Fibroblast of skin of right biceps (primary cell): Measurements from ENCODE around the gene SRRM2.

ENCODE experiments used
- DNase-seq: peaks from one replicate; pipeline ENCODE4 v3.0.0-alpha.2; 2013

The SRRM2 gene

DNA sequence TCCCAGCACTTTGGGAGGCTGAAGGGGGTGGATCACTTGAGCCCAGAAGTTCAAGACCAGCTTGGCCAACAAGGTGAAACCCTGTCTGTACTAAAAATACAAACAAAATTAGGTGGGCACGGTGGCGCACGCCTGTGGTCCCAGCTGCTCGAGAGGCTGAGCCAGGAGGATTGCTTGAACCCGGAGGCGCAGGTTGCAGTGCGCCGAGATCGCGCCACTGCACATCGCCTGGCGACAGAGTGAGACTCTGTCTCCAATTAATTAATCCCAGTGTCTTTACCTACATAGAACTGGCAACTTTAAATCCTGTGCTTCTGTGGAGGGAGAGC is 26.2 kb downstream of the SRRM2 start:
- DNase-seq, result no peak

GRCh38 chr16:2779151-2779920 is 26.9 kb downstream of the SRRM2 start:
- DNase-seq, result no peak

- no peak for DNase-seq
Observed at GRCh38 chr16:2779978-2780898, 27.8 kb downstream of the SRRM2 start.

DNA sequence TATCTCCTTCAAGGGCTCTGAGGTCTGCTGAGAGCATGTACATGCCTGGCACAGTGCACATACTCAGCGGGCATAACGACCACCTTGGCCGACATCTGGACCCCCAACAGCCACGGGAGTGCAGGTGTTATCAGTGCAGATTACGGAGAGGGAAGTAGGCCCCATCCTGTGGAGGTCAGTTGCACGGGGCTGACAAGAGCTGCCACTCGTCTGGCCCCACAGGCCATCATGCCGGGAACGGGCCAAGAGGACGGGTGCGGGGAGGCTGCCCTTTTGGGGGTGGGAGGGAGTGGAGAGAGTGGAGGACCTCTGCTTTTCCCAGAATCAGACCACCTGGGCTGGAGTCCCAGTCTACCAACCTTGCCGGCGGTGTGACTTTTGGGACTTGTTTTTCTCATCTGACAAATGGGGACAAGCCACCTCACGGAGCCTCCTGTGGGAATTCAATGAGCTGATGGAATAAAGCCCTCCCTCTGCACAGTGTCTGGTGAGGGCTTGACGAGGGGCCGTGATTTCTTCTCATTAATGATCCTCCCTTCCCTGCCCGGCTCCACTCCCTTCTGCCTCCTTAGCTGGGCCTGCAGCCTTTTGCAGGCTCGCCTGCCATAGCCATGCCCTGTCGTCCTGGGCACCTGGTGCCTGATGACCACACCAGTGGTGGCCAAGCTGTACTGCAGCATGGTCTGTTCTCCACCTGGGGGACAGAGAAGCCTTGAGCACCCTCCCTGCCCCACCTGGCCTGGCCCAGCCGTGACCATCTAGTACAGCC is 30.3 kb downstream of the SRRM2 start:
- DNase-seq, result no peak

GRCh38 chr16:2783581-2784357 is 31.3 kb downstream of the SRRM2 start:
- DNase-seq, result no peak

GRCh38 chr16:2784358-2785100 is 32.1 kb downstream of the SRRM2 start:
- DNase-seq, result no peak

DNA sequence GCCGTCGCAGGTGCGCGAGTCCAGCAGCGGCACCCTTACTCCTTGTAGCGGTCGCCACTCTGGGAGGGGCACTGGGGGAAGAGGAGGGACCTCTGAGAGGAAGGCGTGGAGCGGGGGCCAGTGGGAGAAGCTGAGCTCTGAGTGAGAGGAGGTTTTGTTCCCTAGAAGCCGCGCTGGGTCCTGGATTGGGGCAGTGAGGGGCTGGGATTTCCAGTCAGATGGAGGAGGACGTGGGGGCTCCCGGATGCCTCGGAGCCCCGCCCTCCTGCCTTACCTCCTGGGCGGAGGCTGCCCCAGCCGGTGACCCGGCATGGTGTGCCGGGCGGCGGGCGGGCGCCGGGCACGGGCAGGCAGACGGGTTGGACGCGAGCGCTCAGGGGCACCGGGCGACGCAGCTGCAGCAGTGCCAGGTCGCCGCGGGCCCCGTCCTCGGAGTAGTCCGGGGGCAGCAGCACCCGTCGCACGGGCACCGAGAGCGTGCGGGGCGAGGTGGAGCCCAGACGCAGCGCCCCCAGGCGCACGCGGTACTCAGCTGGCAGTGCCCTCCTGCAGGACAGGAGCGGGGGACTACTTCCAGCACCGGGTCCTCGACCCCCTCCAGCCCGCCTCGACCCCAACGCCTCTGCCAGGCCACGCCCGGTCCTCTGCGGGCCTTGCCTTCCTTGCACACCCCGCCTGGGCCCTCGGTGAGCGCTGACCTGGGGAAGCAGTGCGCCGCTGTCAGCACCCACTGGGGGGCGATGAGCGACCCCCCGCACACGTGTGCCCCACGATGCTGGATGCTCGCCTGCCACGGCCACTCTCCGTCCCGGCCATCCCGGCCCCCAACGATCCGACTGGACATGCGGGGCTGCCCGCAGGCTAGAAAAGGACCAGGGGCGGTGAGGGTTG is 32.9 kb downstream of the SRRM2 start:
- no peak for DNase-seq

DNA sequence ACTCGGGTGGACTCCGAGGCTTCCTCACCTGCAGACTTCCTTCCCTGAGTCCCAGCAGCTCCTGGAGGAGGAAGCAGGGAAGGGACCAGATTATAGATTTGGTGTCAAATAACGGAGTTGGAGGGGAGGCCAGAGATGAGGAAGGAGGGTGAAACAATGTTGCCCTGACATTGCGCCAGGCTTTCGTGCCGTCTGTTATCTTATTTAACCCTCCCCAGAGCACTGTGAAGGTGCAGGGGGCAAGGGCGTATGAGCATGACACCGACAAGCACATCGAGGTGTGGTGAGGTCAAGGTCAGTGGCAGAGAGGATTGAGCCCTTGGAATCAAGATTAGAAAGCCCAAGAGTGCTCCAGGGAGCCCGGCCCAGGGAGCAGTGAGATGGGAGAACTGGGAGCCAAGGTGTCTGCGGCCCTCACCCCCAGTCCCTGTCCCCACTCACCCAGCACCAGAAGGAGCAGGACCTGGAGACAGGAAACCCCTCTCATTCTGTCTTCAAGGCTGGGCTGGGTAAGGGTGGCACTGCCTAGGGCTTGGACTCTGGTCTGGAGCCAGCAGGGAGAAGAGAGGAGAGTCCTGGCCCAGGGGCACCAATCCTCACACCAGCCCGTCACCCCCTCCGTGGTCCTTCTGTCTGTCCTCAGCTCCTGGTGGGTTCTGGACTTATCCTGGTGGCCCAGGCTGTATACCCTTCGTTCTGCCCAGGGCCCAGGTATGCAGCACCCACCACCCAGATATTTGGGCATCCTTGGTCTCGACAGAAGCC is 33.8 kb downstream of the SRRM2 start:
- DNase-seq, result no peak

DNA sequence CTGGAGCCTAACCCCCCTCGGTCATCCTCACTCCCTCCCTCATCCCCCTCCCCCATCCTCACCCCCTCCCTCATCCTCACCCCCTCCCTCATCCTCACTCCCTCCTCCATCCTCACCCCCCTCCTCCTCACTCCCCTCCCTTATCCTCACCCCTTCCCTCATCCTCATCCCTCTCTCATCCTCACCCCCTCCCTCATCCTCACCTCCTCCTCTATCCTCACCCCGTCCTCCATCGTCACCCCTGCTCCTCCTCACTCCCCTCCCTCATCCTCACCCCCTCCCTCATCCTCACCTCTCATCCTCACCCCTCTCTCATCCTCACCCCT is 34.4 kb downstream of the SRRM2 start:
- DNase-seq, result no peak

GRCh38 chr16:2787406-2787805 is 35.0 kb downstream of the SRRM2 start, which contains the start of gene PRSS33:
Gene PRSS33 (minus strand): TSS chr16:2787560. CDS start chr16:2786547, 1,013 bp downstream.
- no peak for DNase-seq

DNA sequence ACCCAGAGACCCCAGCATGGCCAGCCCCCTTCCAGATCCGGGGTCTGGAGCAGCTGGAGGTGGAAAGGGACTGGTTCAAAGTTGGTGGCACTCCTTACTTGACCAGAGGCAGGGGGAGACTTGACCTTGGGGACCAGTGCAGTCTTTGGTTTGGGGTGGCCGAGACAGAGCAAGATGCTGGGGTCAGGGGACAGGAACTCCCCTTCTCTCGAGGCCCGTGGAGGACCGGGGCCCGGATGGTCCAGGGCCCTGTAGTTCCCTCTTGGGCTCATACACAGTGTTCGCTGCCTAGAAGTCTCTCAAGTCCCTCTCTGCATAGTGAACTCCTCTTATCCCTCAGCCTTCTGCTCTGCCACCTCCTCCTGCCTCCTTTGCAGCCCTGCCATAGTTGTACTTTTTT is 35.5 kb downstream of the SRRM2 start:
- no peak for DNase-seq

DNA sequence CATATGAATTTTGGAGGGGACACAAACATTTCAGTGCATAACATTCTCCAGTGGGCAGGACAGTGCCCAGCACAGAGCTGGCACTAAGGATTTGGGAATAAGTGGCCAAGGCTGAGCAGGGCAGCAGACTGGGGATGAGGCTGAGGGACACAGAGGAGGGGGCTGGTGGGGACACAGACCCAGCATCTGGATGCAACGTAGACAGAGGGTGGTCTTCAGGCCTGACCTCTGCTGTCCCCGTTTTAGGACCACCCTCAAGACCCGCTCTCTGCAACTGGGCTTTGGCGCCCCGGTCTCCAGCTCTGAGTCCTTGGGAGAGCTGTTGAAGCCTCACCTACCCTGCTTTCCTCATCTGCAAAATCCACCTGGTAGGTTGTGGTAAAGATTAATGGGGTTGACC is 38.2 kb downstream of the SRRM2 start:
- DNase-seq, result no peak

GRCh38 chr16:2791174-2791573 is 38.7 kb downstream of the SRRM2 start:
- no peak for DNase-seq

DNA sequence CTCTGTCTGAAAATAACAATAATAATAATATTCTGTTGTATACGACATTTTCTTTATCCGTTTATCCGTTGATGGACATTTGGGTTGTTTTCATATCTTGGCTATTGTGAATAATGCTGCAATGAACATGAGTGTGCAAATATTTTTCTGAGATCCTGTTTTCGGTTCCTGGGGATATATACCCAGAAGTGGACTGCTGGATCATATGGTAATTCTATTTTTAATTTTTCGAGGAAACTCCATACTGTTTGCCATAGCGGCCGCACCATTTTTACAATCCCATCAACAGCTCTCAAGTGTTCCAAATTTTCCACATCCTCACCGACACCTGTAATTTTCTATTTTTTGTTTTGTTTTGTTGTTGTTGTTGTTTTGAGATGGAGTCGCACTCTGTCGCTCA is 40.5 kb downstream of the SRRM2 start:
- DNase-seq, result no peak

- DNase-seq, result no peak
Observed at GRCh38 chr16:2795395-2796143, 43.1 kb downstream of the SRRM2 start.

DNA sequence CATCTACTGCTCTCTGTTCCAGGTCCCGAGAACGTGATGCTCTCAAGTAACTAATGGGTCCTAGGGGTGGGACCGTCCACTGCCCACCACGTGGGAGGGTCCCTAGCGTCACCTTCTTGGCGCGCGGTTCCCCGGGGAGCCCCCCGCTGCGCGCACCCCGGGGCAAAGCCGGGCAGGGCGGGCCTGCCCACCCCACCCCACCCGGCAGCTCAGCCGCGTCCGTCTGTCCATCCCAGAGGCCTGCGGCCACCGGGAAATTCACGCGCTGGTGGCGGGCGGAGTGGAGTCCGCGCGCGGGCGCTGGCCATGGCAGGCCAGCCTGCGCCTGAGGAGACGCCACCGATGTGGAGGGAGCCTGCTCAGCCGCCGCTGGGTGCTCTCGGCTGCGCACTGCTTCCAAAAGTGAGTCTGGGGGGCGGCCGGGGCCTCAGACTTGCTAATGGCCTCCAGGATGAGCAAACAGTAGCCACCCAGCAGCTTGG is 46.3 kb downstream of the SRRM2 start:
- DNase-seq, result no peak

DNA sequence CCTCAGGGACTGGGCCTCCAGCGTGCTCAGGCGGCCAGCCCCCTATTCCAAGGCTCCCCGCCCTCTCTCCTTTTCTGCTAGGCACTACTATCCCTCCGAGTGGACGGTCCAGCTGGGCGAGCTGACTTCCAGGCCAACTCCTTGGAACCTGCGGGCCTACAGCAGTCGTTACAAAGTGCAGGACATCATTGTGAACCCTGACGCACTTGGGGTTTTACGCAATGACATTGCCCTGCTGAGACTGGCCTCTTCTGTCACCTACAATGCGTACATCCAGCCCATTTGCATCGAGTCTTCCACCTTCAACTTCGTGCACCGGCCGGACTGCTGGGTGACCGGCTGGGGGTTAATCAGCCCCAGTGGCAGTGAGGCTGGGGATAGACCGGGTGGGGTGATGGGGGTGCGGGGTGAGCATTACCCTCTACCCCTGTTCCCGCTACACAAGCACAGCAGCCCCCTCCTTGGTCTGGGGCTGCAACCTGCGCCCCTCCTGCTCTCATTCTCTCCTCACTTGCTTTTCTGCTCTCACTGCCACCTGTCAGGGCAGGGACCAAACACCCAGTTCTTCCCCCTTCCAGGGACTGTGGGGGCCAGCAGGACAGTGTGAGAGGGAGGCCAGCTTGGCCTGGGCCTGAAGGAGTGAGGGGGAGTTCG is 46.9 kb downstream of the SRRM2 start:
- DNase-seq, result no peak

GRCh38 chr16:2799859-2800226 is 47.4 kb downstream of the SRRM2 start:
- no peak for DNase-seq
